CD4-positive, alpha-beta T cell (primary cell): Measurements from ENCODE around the gene SLC13A1. TPM values are rescaled to one million over a fixed set of nuclear protein-coding genes. Genes with fewer than 3 reads are reported as not detected.

Source experiments
- ATAC-seq: fragments of 200-7000 bp; cut with Tn5 transposase; one replicate; pipeline ENCODE4 v1.10.0; 2022; ENCODE audit warnings: mild to moderate bottlenecking; ENCODE audit not compliant: poor library complexity
- CTCF ChIA-PET: fragments of 350-600 bp; sonication (Branson Sonifier 250); formaldehyde crosslinking; loops from one replicate; lab custom pipeline; 2021; ENCODE audit warnings: antibody characterized with exemption, inconsistent platforms; lab: Charles Lee
- POLR2A ChIA-PET: fragments of 350-600 bp; sonication (Branson Sonifier 250); formaldehyde crosslinking; loops from one replicate; lab custom pipeline; 2021; ENCODE audit warnings: antibody characterized with exemption, inconsistent platforms; lab: Charles Lee
- DNase-seq, 14 experiments: peaks; one replicate each; pipeline ENCODE4 v3.0.0-alpha.2; 2013 to 2020; ENCODE audit warnings: mixed read lengths in 2 of 14
- H3K27ac ChIP-seq, 2 donors: one replicate each; pipeline versions ENCODE4 v1.5.1 to v1.7.0; 2013; ENCODE audit warnings: low read length in 2 of 2, low read depth in 1 of 2, mild to moderate bottlenecking in 1 of 2
- H3K27me3 ChIP-seq, 2 experiments: 1 replicate in 1 of 2; 2 replicates in 1 of 2; pipeline versions ENCODE4 v1.6.1 to v1.7.0; 2013; ENCODE audit warnings: low read length in 2 of 2, control low read depth in 1 of 2, mild to moderate bottlenecking in 1 of 2, moderate library complexity in 1 of 2; ENCODE audit not compliant: insufficient read depth in 2 of 2, control insufficient read depth in 1 of 2
- H3K36me3 ChIP-seq: one replicate; pipeline ENCODE4 v1.6.1; 2013; ENCODE audit warnings: low read length, control low read depth; ENCODE audit not compliant: insufficient read depth
- H3K4me1 ChIP-seq: one replicate; pipeline ENCODE4 v1.6.1; 2013; ENCODE audit warnings: low read length, control low read depth; ENCODE audit not compliant: insufficient read depth
- H3K4me3 ChIP-seq: one replicate; pipeline ENCODE4 v1.5.1; 2013; ENCODE audit warnings: mild to moderate bottlenecking, low read length, moderate library complexity
- H3K9me3 ChIP-seq, 2 experiments: 1 replicate in 1 of 2; 2 replicates in 1 of 2; pipeline versions ENCODE4 v1.6.1 to v1.7.0; 2013; ENCODE audit warnings: low read length in 2 of 2, mild to moderate bottlenecking in 2 of 2, control low read depth in 1 of 2, moderate library complexity in 1 of 2; ENCODE audit not compliant: control insufficient read depth in 1 of 2, insufficient read depth in 1 of 2
- H3K27ac Mint-ChIP-seq: one replicate; pipeline ENCODE4 v1.8.0; 2020; ENCODE audit warnings: mixed read lengths
- H3K27me3 Mint-ChIP-seq: one replicate; pipeline ENCODE4 v1.8.0; 2021; ENCODE audit warnings: mixed read lengths
- H3K36me3 Mint-ChIP-seq: one replicate; pipeline ENCODE4 v1.8.0; 2021; ENCODE audit warnings: low read depth, mixed read lengths
- H3K4me1 Mint-ChIP-seq: one replicate; pipeline ENCODE4 v1.8.0; 2021; ENCODE audit warnings: low read depth, mixed read lengths
- H3K4me3 Mint-ChIP-seq: one replicate; pipeline ENCODE4 v1.8.0; 2020; ENCODE audit warnings: mild to moderate bottlenecking, mixed read lengths
- H3K9me3 Mint-ChIP-seq: one replicate; pipeline ENCODE4 v1.8.0; 2020; ENCODE audit warnings: mixed read lengths
- intact Hi-C, 2 experiments: fragments of 100-400 bp; cut with DNase I in 1 of 2; cut with micrococcal nuclease in 1 of 2; formaldehyde crosslinking; loops; one replicate each; pipeline versions ENCODE4 v1.15.1 to v1.9.0; 2023 to 2025; cut with DNase I, micrococcal nuclease
- total RNA-seq, 174 experiments: library from RNA in 2 of 174; stranded (reverse) in 2 of 174; gene quantifications; one replicate each; pipeline ENCODE4 v1.2.3 and lab custom pipeline; 2021 to 2026
- TF ChIP-seq, protein P1 (sequence below): fragments of 200-600 bp; IDR thresholded peaks from one replicate; pipeline ENCODE4 v1.8.0; 2022; ENCODE audit warnings: antibody characterized with exemption, mild to moderate bottlenecking

The SLC13A1 gene
- total RNA-seq, 2 experiments from 2014 or later: not detected

DNA sequence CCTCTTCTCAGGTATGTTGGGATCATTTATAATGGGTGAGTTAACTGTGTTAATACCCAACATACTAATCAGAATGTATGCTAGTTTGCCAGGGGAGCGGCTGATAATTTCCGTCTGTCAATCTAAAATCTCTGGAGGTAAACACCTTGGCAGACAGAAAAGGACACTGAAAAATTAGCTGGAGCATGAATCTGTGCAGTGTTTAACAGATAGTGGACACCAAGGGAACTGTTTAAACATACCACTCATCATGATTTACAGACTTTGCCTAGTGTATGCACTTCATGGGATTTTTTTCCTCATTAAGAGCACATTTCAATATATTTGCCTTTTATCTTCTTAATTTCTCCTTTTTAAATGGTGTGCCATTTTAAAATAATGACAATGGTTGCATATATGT, 68.2 kb downstream of the SLC13A1 start:
- no peak for DNase-seq
- Histone ChIP-seq H3K27me3 (no peaks in the 10 kb centered on the region), H3K9me3 (peaks cover 0 to 7% of the 10 kb centered on the region in 2 experiments), H3K4me3 (no peak overlapping the region), H3K4me1 (no peaks in the 10 kb centered on the region), H3K27ac (no peak overlapping the region), H3K36me3 (no peaks in the 10 kb centered on the region)
- POLR2A ChIA-PET: no interaction called here
- CTCF ChIA-PET: no interaction called here
- intact Hi-C loops: no loop called here
- H3K9me3 Mint-ChIP-seq: peaks cover 7% of the 10 kb centered on the region
- ATAC-seq: no peak
- TF ChIP-seq, protein P1, sequence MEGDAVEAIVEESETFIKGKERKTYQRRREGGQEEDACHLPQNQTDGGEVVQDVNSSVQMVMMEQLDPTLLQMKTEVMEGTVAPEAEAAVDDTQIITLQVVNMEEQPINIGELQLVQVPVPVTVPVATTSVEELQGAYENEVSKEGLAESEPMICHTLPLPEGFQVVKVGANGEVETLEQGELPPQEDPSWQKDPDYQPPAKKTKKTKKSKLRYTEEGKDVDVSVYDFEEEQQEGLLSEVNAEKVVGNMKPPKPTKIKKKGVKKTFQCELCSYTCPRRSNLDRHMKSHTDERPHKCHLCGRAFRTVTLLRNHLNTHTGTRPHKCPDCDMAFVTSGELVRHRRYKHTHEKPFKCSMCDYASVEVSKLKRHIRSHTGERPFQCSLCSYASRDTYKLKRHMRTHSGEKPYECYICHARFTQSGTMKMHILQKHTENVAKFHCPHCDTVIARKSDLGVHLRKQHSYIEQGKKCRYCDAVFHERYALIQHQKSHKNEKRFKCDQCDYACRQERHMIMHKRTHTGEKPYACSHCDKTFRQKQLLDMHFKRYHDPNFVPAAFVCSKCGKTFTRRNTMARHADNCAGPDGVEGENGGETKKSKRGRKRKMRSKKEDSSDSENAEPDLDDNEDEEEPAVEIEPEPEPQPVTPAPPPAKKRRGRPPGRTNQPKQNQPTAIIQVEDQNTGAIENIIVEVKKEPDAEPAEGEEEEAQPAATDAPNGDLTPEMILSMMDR: no peak
- H3K27ac Mint-ChIP-seq: no peak overlapping the region
- H3K36me3 Mint-ChIP-seq: no peaks in the 10 kb centered on the region
- no peaks in the 10 kb centered on the region for H3K27me3 Mint-ChIP-seq
- H3K4me3 Mint-ChIP-seq: no peak overlapping the region
- no peaks in the 10 kb centered on the region for H3K4me1 Mint-ChIP-seq

GRCh38 chr7:123131140-123131539, 68.6 kb downstream of the SLC13A1 start:
- H3K4me1 Mint-ChIP-seq: no peaks in the 10 kb centered on the region
- Histone ChIP-seq H3K27ac (no peak overlapping the region), H3K9me3 (peaks cover 0 to 7% of the 10 kb centered on the region in 2 experiments), H3K4me1 (no peaks in the 10 kb centered on the region), H3K4me3 (no peak overlapping the region), H3K27me3 (no peaks in the 10 kb centered on the region), H3K36me3 (no peaks in the 10 kb centered on the region)
- H3K36me3 Mint-ChIP-seq: no peaks in the 10 kb centered on the region
- ATAC-seq: no peak
- no peak overlapping the region for H3K27ac Mint-ChIP-seq
- POLR2A ChIA-PET: no interaction called here
- H3K9me3 Mint-ChIP-seq: peaks cover 7% of the 10 kb centered on the region
- TF ChIP-seq, protein P1: no peak
- DNase-seq: no peak
- H3K27me3 Mint-ChIP-seq: no peaks in the 10 kb centered on the region
- CTCF ChIA-PET: no interaction called here
- H3K4me3 Mint-ChIP-seq: no peak overlapping the region
- intact Hi-C loops: no loop called here

GRCh38 chr7:123126691-123127090, 73.1 kb downstream of the SLC13A1 start:
- DNase-seq: no peak
- ATAC-seq: no peak
- TF ChIP-seq, protein P1: no peak
- Mint-ChIP-seq H3K4me3 (no peak overlapping the region), H3K36me3 (no peaks in the 10 kb centered on the region), H3K27me3 (no peaks in the 10 kb centered on the region), H3K9me3 (peaks cover 3% of the 10 kb centered on the region), H3K4me1 (no peaks in the 10 kb centered on the region), H3K27ac (no peak overlapping the region)
- H3K27me3 ChIP-seq: no peaks in the 10 kb centered on the region
- H3K9me3 ChIP-seq: no peaks in the 10 kb centered on the region
- ChIA-PET POLR2A (no interaction called here), CTCF (no interaction called here)
- H3K4me3 ChIP-seq: no peak overlapping the region
- intact Hi-C loops: no loop called here
- H3K4me1 ChIP-seq: no peaks in the 10 kb centered on the region
- no peak overlapping the region for H3K27ac ChIP-seq
- no peaks in the 10 kb centered on the region for H3K36me3 ChIP-seq
